Right lung (tissue), 5 donors: ENCODE measurements around the gene EIF4EBP2. TPM values are rescaled to one million over a fixed set of nuclear protein-coding genes. Genes with fewer than 3 reads are reported as not detected.

Experiments used
- DNase-seq, 2 donors: peaks; one replicate each; pipeline ENCODE4 v3.0.0-alpha.2; 2013
- polyA plus RNA-seq, 5 donors: library from polyadenylated mRNA; unstranded; fragments of 120-200 nt; gene quantifications; one replicate each; pipeline versions ENCODE4 v1.2.1 to v1.2.3, GENCODE V29; 2013; ENCODE audit warnings: inconsistent platforms in 1 of 5, low replicate concordance in 1 of 5; ENCODE audit not compliant: insufficient read length in 5 of 5, insufficient read depth in 1 of 5

The EIF4EBP2 gene
- polyA plus RNA-seq, 5 donors = 60.3 to 77.1 (median 70.6) TPM

- DNase-seq = peak; percentile 90 to 93
Observed at GRCh38 chr10:70430493-70431445, 26.8 kb downstream of the EIF4EBP2 start.

- no peak for DNase-seq
Observed at GRCh38 chr10:70432101-70432500, 28.2 kb downstream of the EIF4EBP2 start.

- no peak for DNase-seq
Observed at GRCh38 chr10:70432561-70433263, 28.8 kb downstream of the EIF4EBP2 start.

GRCh38 chr10:70433581-70434280 is 29.8 kb downstream of the EIF4EBP2 start:
- no peak for DNase-seq

- DNase-seq = no peak
Observed at GRCh38 chr10:70435241-70436085, 31.5 kb downstream of the EIF4EBP2 start.

GRCh38 chr10:70437721-70438120 is 33.8 kb downstream of the EIF4EBP2 start:
- no peak for DNase-seq

- DNase-seq = no peak
Observed at GRCh38 chr10:70440296-70441160, 36.6 kb downstream of the EIF4EBP2 start.

- DNase-seq = no peak
Observed at GRCh38 chr10:70441161-70441894, 37.4 kb downstream of the EIF4EBP2 start, which contains the start of gene NODAL. Gene NODAL (minus strand): TSS chr10:70441681. CDS start chr10:70441667, 14 bp downstream.

GRCh38 chr10:70441895-70442309 is 38.0 kb downstream of the EIF4EBP2 start:
- no peak for DNase-seq

- DNase-seq = no peak
Observed at GRCh38 chr10:70442332-70442988, 38.5 kb downstream of the EIF4EBP2 start.

- DNase-seq = no peak
Observed at GRCh38 chr10:70444744-70445143, 40.8 kb downstream of the EIF4EBP2 start.

- DNase-seq = peak; percentile 72 to 77
Observed at GRCh38 chr10:70445718-70446657, 42.0 kb downstream of the EIF4EBP2 start.

GRCh38 chr10:70448236-70448635 is 44.3 kb downstream of the EIF4EBP2 start:
- no peak for DNase-seq

- no peak for DNase-seq
Observed at GRCh38 chr10:70455213-70455630, 51.3 kb downstream of the EIF4EBP2 start.

GRCh38 chr10:70456164-70456563 is 52.2 kb downstream of the EIF4EBP2 start:
- no peak for DNase-seq

- no peak for DNase-seq
Observed at GRCh38 chr10:70457759-70458305, 53.9 kb downstream of the EIF4EBP2 start.
